ENCODE data around the gene TIMP3. TPM values are rescaled to one million over a fixed set of nuclear protein-coding genes. Genes with fewer than 3 reads are reported as not detected.

Gene TIMP3
- polyA plus RNA-seq, 1 donor from 2014 or later, result 0.72 TPM

DNA sequence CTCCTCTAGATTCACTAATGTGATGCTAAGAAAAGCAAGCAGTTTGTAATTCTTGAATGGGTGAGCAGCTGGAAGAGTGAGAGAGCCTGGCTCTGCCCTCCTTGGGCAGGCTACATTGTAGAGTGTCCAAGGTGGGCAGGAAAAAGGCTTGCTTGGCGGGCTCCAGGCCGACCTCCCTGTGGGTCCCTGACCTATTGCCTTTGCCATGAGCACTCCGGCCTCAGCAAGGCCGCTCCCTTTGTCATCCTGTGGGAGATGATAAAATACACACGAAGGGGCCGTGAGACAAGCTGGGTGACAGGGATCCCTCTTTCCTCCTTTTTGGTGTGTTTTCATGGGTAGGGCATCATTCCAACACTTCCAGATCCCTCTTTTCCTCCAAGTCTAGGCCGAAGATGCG is 41.8 kb downstream of the TIMP3 start:
- Histone ChIP-seq H3K36me3 (ENCODE audit: insufficient read depth, low read length) (no peaks in the 10 kb centered on the region), H3K79me2 (replicated peaks; ENCODE audit: insufficient read depth, low read length) (no peaks in the 10 kb centered on the region), H3K27me3 (ENCODE audit: insufficient read depth, low read depth, low read length) (no peaks in the 10 kb centered on the region), H3K27ac (ENCODE audit: low read length) (no peak overlapping the region), H4K20me1 (ENCODE audit: insufficient read depth) (no peaks in the 10 kb centered on the region), H3K9me3 (ENCODE audit: low read length) (no peaks in the 10 kb centered on the region), H3K9ac (ENCODE audit: low read length) (no peak overlapping the region), H2AFZ (ENCODE audit: low read depth, low read length) (no peak overlapping the region), H3F3A (ENCODE audit: insufficient read depth, low read length, poor library complexity, severe bottlenecking) (no peaks in the 10 kb centered on the region), H3K9me2 (ENCODE audit: insufficient read depth, low read length) (no peaks in the 10 kb centered on the region), H3K4me3 (ENCODE audit: low read length) (no peak overlapping the region), H3K4me2 (ENCODE audit: low read length) (no peak overlapping the region)
- TF ChIP-seq, protein P1, sequence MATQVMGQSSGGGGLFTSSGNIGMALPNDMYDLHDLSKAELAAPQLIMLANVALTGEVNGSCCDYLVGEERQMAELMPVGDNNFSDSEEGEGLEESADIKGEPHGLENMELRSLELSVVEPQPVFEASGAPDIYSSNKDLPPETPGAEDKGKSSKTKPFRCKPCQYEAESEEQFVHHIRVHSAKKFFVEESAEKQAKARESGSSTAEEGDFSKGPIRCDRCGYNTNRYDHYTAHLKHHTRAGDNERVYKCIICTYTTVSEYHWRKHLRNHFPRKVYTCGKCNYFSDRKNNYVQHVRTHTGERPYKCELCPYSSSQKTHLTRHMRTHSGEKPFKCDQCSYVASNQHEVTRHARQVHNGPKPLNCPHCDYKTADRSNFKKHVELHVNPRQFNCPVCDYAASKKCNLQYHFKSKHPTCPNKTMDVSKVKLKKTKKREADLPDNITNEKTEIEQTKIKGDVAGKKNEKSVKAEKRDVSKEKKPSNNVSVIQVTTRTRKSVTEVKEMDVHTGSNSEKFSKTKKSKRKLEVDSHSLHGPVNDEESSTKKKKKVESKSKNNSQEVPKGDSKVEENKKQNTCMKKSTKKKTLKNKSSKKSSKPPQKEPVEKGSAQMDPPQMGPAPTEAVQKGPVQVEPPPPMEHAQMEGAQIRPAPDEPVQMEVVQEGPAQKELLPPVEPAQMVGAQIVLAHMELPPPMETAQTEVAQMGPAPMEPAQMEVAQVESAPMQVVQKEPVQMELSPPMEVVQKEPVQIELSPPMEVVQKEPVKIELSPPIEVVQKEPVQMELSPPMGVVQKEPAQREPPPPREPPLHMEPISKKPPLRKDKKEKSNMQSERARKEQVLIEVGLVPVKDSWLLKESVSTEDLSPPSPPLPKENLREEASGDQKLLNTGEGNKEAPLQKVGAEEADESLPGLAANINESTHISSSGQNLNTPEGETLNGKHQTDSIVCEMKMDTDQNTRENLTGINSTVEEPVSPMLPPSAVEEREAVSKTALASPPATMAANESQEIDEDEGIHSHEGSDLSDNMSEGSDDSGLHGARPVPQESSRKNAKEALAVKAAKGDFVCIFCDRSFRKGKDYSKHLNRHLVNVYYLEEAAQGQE (IDR thresholded peaks at IDR 0.05; ENCODE audit: borderline replicate concordance), result no peak
- TF ChIP-seq POLR2AphosphoS5 (IDR thresholded peaks at IDR 0.05), result no peak
- TF ChIP-seq RAD21 (conservative IDR thresholded peaks at IDR 0.05), result no peak
- TF ChIP-seq TAF1 (IDR thresholded peaks at IDR 0.05; ENCODE audit: low read depth), result no peak

DNA sequence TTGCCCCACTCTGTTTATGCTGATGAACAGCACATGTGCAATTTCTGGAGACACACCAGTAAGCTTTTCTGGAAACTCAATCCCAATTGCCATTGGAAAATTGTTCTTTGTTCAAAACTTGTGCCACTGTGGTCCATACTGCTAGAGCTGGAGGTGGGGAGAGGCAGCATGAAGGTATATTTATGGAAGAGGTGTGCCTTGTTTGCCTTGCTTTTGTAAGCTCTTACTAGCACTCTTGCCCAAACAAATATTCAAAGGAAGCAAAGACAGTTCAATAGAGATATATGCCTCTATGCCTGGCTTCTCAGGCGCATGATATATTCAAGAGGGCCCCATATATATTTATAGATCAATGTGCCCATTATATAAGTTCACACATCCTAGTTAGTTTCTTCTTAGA is 42.7 kb downstream of the TIMP3 start:
- no peak overlapping the region for H3K27ac ChIP-seq (ENCODE audit: low read length)
- no peaks in the 10 kb centered on the region for H3K36me3 ChIP-seq (ENCODE audit: insufficient read depth, low read length)
- H3K4me2 ChIP-seq (ENCODE audit: low read length), result no peak overlapping the region
- H3K9me3 ChIP-seq (ENCODE audit: low read length), result no peaks in the 10 kb centered on the region
- no peak overlapping the region for H3K9ac ChIP-seq (ENCODE audit: low read length)
- no peaks in the 10 kb centered on the region for H4K20me1 ChIP-seq (ENCODE audit: insufficient read depth)
- no peak overlapping the region for H2AFZ ChIP-seq (ENCODE audit: low read depth, low read length)
- no peak overlapping the region for H3K4me3 ChIP-seq (ENCODE audit: low read length)
- no peaks in the 10 kb centered on the region for H3K27me3 ChIP-seq (ENCODE audit: insufficient read depth, low read depth, low read length)
- no peaks in the 10 kb centered on the region for H3F3A ChIP-seq (ENCODE audit: insufficient read depth, low read length, poor library complexity, severe bottlenecking)
- no peaks in the 10 kb centered on the region for H3K9me2 ChIP-seq (ENCODE audit: insufficient read depth, low read length)
- no peaks in the 10 kb centered on the region for H3K79me2 ChIP-seq (replicated peaks; ENCODE audit: insufficient read depth, low read length)
- TF ChIP-seq MXI1 (conservative IDR thresholded peaks at IDR 0.05; ENCODE audit: poor library complexity, severe bottlenecking), result no peak
- TF ChIP-seq RAD21 (conservative IDR thresholded peaks at IDR 0.05), result no peak
- no peak for TF ChIP-seq POLR2AphosphoS5 (IDR thresholded peaks at IDR 0.05)
- no peak for TF ChIP-seq EP300 (conservative IDR thresholded peaks at IDR 0.05; ENCODE audit: poor library complexity, severe bottlenecking)
- TF ChIP-seq EZH2 (IDR thresholded peaks at IDR 0.05; ENCODE audit: borderline replicate concordance, insufficient read depth, low read length, poor library complexity, severe bottlenecking), result no peak

DNA sequence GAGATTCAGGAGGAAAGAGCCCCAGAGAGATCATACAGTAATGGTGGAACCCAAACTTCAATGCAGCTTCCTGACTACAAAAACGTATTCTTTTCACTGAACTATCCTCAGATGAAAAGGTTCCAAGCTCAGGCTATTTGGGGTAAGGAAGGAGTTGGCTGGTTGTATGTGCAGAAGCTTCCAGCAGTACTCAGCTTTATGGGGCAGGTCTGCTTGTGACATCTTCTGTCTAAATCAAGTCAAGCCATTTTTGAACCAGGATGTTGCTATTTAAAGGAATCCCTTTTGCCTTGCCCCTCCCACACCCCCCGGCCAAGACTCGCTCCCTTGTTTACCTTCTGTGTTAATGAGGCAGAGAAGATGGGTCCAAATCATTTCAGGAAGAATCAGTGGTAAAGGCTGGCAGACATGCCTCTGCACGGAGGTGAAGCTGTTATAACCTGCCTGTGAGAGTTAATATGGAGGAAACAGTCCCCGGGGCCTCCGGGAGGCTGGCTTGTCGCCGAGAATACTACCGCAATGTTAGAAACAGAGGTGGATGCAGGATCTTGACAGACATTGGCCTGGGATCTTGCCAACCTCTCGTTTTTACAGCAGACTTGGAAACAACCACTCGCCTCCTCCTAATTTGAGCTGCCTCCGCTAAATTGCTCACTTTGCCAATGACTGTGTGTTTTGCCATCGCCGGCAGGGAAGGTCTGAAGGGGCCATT is 45.4 kb downstream of the TIMP3 start:
- no peaks in the 10 kb centered on the region for H3K9me3 ChIP-seq (ENCODE audit: low read length)
- no peaks in the 10 kb centered on the region for H3K9me2 ChIP-seq (ENCODE audit: insufficient read depth, low read length)
- no peak overlapping the region for H3K4me2 ChIP-seq (ENCODE audit: low read length)
- H3K36me3 ChIP-seq (ENCODE audit: insufficient read depth, low read length), result no peaks in the 10 kb centered on the region
- H3K9ac ChIP-seq (ENCODE audit: low read length), result no peak overlapping the region
- no peaks in the 10 kb centered on the region for H3K27me3 ChIP-seq (ENCODE audit: insufficient read depth, low read depth, low read length)
- no peak overlapping the region for H2AFZ ChIP-seq (ENCODE audit: low read depth, low read length)
- no peak for TF ChIP-seq MXI1 (conservative IDR thresholded peaks at IDR 0.05; ENCODE audit: poor library complexity, severe bottlenecking)
- no peaks in the 10 kb centered on the region for H3F3A ChIP-seq (ENCODE audit: insufficient read depth, low read length, poor library complexity, severe bottlenecking)
- H3K79me2 ChIP-seq (replicated peaks; ENCODE audit: insufficient read depth, low read length), result no peaks in the 10 kb centered on the region
- no peaks in the 10 kb centered on the region for H4K20me1 ChIP-seq (ENCODE audit: insufficient read depth)
- no peak overlapping the region for H3K4me3 ChIP-seq (ENCODE audit: low read length)
- no peak overlapping the region for H3K27ac ChIP-seq (ENCODE audit: low read length)
